ENCODE results near the gene CYP26A1. TPM values are rescaled to one million over a fixed set of nuclear protein-coding genes. Genes with fewer than 3 reads are reported as not detected.

The CYP26A1 gene
- total and polyA plus RNA-seq, 4 donors, result 0.08 to 1.4 (median 0.29) TPM; not detected in 1

DNA sequence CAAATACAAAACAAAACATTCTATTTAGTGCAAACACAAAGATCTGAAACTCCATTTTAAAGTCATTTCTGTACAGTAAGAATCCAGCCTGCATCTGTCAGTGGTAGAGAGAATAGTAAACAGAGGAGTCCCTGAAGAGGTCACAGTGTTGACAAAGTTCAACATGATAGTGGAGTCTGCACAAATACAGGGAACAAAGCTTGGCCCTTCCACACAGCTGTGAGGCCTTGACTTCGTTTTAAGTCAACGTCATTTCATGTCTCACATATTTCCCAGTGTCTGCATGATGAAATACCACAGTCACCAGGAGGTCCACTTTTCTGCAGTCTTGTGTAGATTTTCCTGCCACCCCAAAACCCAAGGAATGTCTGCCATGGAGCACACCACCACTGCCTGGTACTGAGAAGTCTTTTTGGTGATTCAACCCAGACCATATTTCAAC is 33.0 kb downstream of the CYP26A1 start:
- Histone ChIP-seq H3K27me3 (ENCODE audit: control insufficient read depth in 4 of 4, insufficient read depth in 4 of 4, low read length in 3 of 4) (no peaks in the 10 kb centered on the region), H3K4me3 (ENCODE audit: low read depth in 1 of 3, low read length in 3 of 3) (no peak overlapping the region), H3K27ac (ENCODE audit: low read depth in 1 of 2, low read length in 2 of 2) (no peak overlapping the region), H3K9me3 (ENCODE audit: control insufficient read depth in 4 of 4, low read length in 3 of 4) (no peaks in the 10 kb centered on the region), H3K4me1 (ENCODE audit: control insufficient read depth in 4 of 4, insufficient read depth in 4 of 4, low read length in 3 of 4) (peaks cover 0 to 11% (median 4%) of the 10 kb centered on the region in 4 donors), H3K9ac (ENCODE audit: low read depth in 1 of 2, low read length in 2 of 2) (no peak overlapping the region), H3K36me3 (ENCODE audit: control insufficient read depth in 4 of 4, insufficient read depth in 3 of 4, low read depth in 1 of 4, low read length in 3 of 4) (no peaks in the 10 kb centered on the region)
- peak in 1 of 2 donors; percentile 42 for TF ChIP-seq RAD21 (IDR thresholded peaks at IDR 0.05)
- no peak for TF ChIP-seq EGR1 (IDR thresholded peaks at IDR 0.05; ENCODE audit: low read depth in 2 of 2)
- peak; percentile 29 for TF ChIP-seq YY1 (IDR thresholded peaks at IDR 0.05)
- TF ChIP-seq FOXA1 (IDR thresholded peaks at IDR 0.05), result peak; percentile 76
- TF ChIP-seq, protein P1, sequence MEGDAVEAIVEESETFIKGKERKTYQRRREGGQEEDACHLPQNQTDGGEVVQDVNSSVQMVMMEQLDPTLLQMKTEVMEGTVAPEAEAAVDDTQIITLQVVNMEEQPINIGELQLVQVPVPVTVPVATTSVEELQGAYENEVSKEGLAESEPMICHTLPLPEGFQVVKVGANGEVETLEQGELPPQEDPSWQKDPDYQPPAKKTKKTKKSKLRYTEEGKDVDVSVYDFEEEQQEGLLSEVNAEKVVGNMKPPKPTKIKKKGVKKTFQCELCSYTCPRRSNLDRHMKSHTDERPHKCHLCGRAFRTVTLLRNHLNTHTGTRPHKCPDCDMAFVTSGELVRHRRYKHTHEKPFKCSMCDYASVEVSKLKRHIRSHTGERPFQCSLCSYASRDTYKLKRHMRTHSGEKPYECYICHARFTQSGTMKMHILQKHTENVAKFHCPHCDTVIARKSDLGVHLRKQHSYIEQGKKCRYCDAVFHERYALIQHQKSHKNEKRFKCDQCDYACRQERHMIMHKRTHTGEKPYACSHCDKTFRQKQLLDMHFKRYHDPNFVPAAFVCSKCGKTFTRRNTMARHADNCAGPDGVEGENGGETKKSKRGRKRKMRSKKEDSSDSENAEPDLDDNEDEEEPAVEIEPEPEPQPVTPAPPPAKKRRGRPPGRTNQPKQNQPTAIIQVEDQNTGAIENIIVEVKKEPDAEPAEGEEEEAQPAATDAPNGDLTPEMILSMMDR (IDR thresholded peaks at IDR 0.05; ENCODE audit: low read depth, low read length, missing input control), result no peak
- no peak for TF ChIP-seq SP1 (IDR thresholded peaks at IDR 0.05)
- TF ChIP-seq FOXA2 (IDR thresholded peaks at IDR 0.05), result peak; percentile 86
- no peak for TF ChIP-seq NR2F2 (IDR thresholded peaks at IDR 0.05)
- TF ChIP-seq HNF4A (conservative IDR thresholded peaks at IDR 0.05), result peak; percentile 23 to 48
- TF ChIP-seq GABPA (IDR thresholded peaks at IDR 0.05 in 1 of 2, conservative IDR thresholded peaks at IDR 0.05 in 1 of 2), result no peak
- TF ChIP-seq JUND (IDR thresholded peaks at IDR 0.05), result no peak
- peak; percentile 76 to 84 for TF ChIP-seq RXRA (IDR thresholded peaks at IDR 0.05)
- no peak for DNase-seq (ENCODE audit: low spot score)
- WGBS, result 20% methylated on average over 2 of the region's 2 CpGs

DNA sequence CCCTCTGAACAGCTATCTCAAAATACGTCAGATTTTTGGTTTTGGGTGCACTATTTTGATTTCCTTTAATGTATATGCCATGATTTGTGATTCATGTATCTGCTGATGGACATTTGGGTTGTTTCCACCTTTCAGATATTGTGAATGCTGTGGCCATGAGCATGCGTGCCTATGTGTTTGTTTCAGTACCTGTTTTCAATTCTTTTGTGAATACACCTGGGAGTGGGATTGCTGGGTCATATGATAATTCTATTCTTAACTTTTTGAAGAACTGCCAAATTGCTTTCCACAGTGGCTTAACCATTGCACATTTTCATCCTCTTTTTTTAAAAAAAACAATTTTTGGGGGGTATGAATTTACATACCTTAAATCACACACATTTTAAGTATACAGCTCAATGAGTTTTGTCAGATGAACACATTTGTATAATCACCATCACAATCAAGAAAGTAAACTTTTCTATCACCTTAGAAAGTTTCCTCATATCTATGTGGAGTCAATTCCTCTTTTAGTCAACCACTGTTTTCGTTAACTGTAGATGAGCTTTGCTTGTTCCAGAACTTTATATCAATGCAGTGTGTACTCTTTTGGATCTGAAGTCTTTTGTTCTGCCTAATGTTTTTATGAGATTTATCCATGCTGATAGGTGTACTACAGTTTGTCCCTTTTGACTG is 36.9 kb downstream of the CYP26A1 start:
- 93% methylated on average over 3 of the region's 3 CpGs for WGBS
- Histone ChIP-seq H3K9ac (ENCODE audit: low read depth in 1 of 2, low read length in 2 of 2) (no peak overlapping the region), H3K9me3 (ENCODE audit: control insufficient read depth in 4 of 4, low read length in 3 of 4) (no peaks in the 10 kb centered on the region), H3K27me3 (ENCODE audit: control insufficient read depth in 4 of 4, insufficient read depth in 4 of 4, low read length in 3 of 4) (no peaks in the 10 kb centered on the region), H3K27ac (ENCODE audit: low read depth in 1 of 2, low read length in 2 of 2) (no peak overlapping the region), H3K36me3 (ENCODE audit: control insufficient read depth in 4 of 4, insufficient read depth in 3 of 4, low read depth in 1 of 4, low read length in 3 of 4) (no peaks in the 10 kb centered on the region), H3K4me1 (ENCODE audit: control insufficient read depth in 4 of 4, insufficient read depth in 4 of 4, low read length in 3 of 4) (peaks cover 0 to 11% (median 4%) of the 10 kb centered on the region in 4 donors), H3K4me3 (ENCODE audit: low read depth in 1 of 3, low read length in 3 of 3) (no peak overlapping the region)
- TF ChIP-seq, protein P1 (IDR thresholded peaks at IDR 0.05; ENCODE audit: low read depth, low read length, missing input control), result no peak
- no peak for TF ChIP-seq HNF4G (IDR thresholded peaks at IDR 0.05)
- TF ChIP-seq SP1 (IDR thresholded peaks at IDR 0.05), result no peak
- no peak for TF ChIP-seq YY1 (IDR thresholded peaks at IDR 0.05)
- TF ChIP-seq GABPA (IDR thresholded peaks at IDR 0.05 in 1 of 2, conservative IDR thresholded peaks at IDR 0.05 in 1 of 2), result no peak
- no peak for TF ChIP-seq RXRA (IDR thresholded peaks at IDR 0.05)
- no peak for TF ChIP-seq NR2F2 (IDR thresholded peaks at IDR 0.05)
- no peak for TF ChIP-seq FOXA1 (IDR thresholded peaks at IDR 0.05)
- no peak for TF ChIP-seq HNF4A (conservative IDR thresholded peaks at IDR 0.05)
- TF ChIP-seq TAF1 (conservative IDR thresholded peaks at IDR 0.05), result no peak
- TF ChIP-seq JUND (IDR thresholded peaks at IDR 0.05), result no peak
- TF ChIP-seq, protein P2, sequence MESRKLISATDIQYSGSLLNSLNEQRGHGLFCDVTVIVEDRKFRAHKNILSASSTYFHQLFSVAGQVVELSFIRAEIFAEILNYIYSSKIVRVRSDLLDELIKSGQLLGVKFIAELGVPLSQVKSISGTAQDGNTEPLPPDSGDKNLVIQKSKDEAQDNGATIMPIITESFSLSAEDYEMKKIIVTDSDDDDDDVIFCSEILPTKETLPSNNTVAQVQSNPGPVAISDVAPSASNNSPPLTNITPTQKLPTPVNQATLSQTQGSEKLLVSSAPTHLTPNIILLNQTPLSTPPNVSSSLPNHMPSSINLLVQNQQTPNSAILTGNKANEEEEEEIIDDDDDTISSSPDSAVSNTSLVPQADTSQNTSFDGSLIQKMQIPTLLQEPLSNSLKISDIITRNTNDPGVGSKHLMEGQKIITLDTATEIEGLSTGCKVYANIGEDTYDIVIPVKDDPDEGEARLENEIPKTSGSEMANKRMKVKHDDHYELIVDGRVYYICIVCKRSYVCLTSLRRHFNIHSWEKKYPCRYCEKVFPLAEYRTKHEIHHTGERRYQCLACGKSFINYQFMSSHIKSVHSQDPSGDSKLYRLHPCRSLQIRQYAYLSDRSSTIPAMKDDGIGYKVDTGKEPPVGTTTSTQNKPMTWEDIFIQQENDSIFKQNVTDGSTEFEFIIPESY (IDR thresholded peaks at IDR 0.05), result no peak
- no peak for TF ChIP-seq RAD21 (IDR thresholded peaks at IDR 0.05)
- DNase-seq (ENCODE audit: low spot score), result no peak

All from liver (tissue), 9 donors.